OCI-LY7 (cell line): Measurements from ENCODE around the gene TTI1. TPM values are rescaled to one million over a fixed set of nuclear protein-coding genes. Genes with fewer than 3 reads are reported as not detected.

ENCODE experiments used
- BruUV-seq: library from RNA; stranded (reverse); fragments of 400-500 nt; replicated peaks from 2 replicates; lab custom pipeline; 2021; lab: Mats Ljungman, UMichigan
- CTCF ChIA-PET: fragments of 300-600 bp; sonication (Branson Sonifier 250); formaldehyde crosslinking; loops from one replicate; lab custom pipeline; 2022; ENCODE audit warnings: antibody characterized with exemption; ENCODE audit not compliant: unreplicated experiment; lab: Charles Lee
- POLR2A ChIA-PET: fragments of 300-600 bp; sonication (Branson Sonifier 250); formaldehyde crosslinking; loops from one replicate; lab custom pipeline; 2022; ENCODE audit warnings: antibody characterized with exemption; lab: Charles Lee
- DNase-seq: peaks from one replicate; pipeline ENCODE4 v3.0.0-alpha.2; 2015; ENCODE audit warnings: low spot score
- H2AFZ ChIP-seq: fragments of 200-600 bp; sonication (generic), shearing (Covaris generic); 2 replicates; pipeline ENCODE4 v1.6.1; 2014; ENCODE audit warnings: mild to moderate bottlenecking, antibody characterized with exemption, low read length, moderate library complexity
- H3K27ac ChIP-seq: fragments of 200-600 bp; sonication (generic); 2 replicates; pipeline ENCODE4 v1.5.1; 2014; ENCODE audit warnings: mixed run types, low read depth, mild to moderate bottlenecking, moderate library complexity, low read length, inconsistent platforms; ENCODE audit not compliant: poor library complexity, severe bottlenecking
- H3K36me3 ChIP-seq: fragments of 200-600 bp; sonication (generic); 2 replicates; pipeline ENCODE4 v1.6.1; 2014; ENCODE audit warnings: mild to moderate bottlenecking, antibody characterized with exemption, low read length, moderate library complexity, mixed read lengths; ENCODE audit not compliant: insufficient read depth
- H3K4me1 ChIP-seq: fragments of 200-600 bp; sonication (generic); 2 replicates; pipeline ENCODE4 v1.5.1; 2014; ENCODE audit warnings: mild to moderate bottlenecking, low read length; ENCODE audit not compliant: insufficient read depth, poor library complexity, severe bottlenecking
- H3K4me2 ChIP-seq: fragments of 200-600 bp; sonication (generic); 2 replicates; pipeline ENCODE4 v1.6.1; 2014; ENCODE audit warnings: mild to moderate bottlenecking, low read length
- H3K4me3 ChIP-seq: fragments of 200-600 bp; sonication (generic); 2 replicates; pipeline ENCODE4 v1.5.1; 2014; ENCODE audit warnings: mild to moderate bottlenecking, low read depth, low read length; ENCODE audit not compliant: poor library complexity, severe bottlenecking
- H3K79me2 ChIP-seq: fragments of 200-600 bp; sonication (generic); 2 replicates; pipeline ENCODE4 v1.6.1; 2016; ENCODE audit warnings: low read depth, mild to moderate bottlenecking, low read length, moderate library complexity, mixed read lengths; ENCODE audit not compliant: insufficient read depth
- H3K9me2 ChIP-seq: fragments of 200-600 bp; sonication (generic); 2 replicates; pipeline ENCODE4 v1.6.1; 2016; ENCODE audit warnings: mild to moderate bottlenecking, low read length, mixed read lengths; ENCODE audit not compliant: insufficient read depth
- H3K9me3 ChIP-seq: fragments of 200-600 bp; sonication (generic); 2 replicates; pipeline ENCODE4 v1.6.1; 2014; ENCODE audit warnings: mild to moderate bottlenecking, mixed run types, low read length, mixed read lengths
- H4K20me1 ChIP-seq: fragments of 200-600 bp; sonication (generic); 2 replicates; pipeline ENCODE4 v1.6.1; 2014; ENCODE audit warnings: mild to moderate bottlenecking, antibody characterized with exemption, low read length, moderate library complexity, mixed read lengths; ENCODE audit not compliant: insufficient read depth
- EZH2phosphoT487 ChIP-seq: fragments of 200-600 bp; sonication (generic); IDR thresholded peaks from 2 replicates; pipeline ENCODE4 v1.6.1; 2018; ENCODE audit warnings: low read depth, borderline replicate concordance, mild to moderate bottlenecking, mixed run types, antibody characterized with exemption, low read length, moderate library complexity, mixed read lengths
- intact Hi-C: fragments of 100-400 bp; cut with micrococcal nuclease; formaldehyde crosslinking; loops from one replicate; pipeline ENCODE4 v1.10.0; 2022; ENCODE audit not compliant: unreplicated experiment
- total RNA-seq, 2 experiments: library from RNA; depleted of rRNA in 1 of 2; stranded (reverse); fragments of >200 nt in 1 of 2; shearing (Covaris generic) in 1 of 2; gene quantifications; 2 replicates each; pipeline ENCODE4 v1.2.3, GENCODE V29; 2014 to 2022
- TF ChIP-seq, protein P1 (sequence below): fragments of 200-600 bp; sonication (generic); conservative IDR thresholded peaks from 2 replicates; pipeline ENCODE4 v1.5.1; 2014; ENCODE audit warnings: mild to moderate bottlenecking, antibody characterized with exemption, low read length, moderate library complexity, mixed read lengths

The TTI1 gene
- total RNA-seq, 2 experiments from 2014 or later, result 22.4 to 28.7 TPM

DNA sequence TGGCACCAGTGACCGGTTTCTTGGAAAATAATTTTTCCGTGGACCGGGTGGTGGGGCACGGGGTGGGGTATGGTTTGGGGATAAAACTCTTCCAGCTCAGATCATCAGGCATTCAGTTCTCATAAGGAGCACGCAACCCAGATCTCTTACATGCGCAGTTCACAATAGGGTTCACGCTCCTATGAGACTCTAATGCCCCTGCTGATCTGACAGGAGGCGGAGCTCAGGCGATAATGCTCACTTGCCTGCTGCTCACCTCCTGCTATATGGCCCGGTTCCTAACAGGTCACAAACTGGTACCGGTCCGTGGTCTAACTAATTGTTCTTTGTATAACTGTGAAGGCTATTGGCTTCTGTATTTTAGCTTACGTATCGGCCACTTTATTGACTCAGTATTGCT, 78.6 kb downstream of the TTI1 start:
- no peak overlapping the region for H2AFZ ChIP-seq
- H4K20me1 ChIP-seq, result no peaks in the 10 kb centered on the region
- H3K79me2 ChIP-seq, result no peaks in the 10 kb centered on the region
- CTCF ChIA-PET, result no interaction called here
- no peaks in the 10 kb centered on the region for H3K9me3 ChIP-seq
- DNase-seq, result no peak
- H3K27ac ChIP-seq, result no peak overlapping the region
- no peak overlapping the region for H3K4me3 ChIP-seq
- no peaks in the 10 kb centered on the region for H3K9me2 ChIP-seq
- intact Hi-C loops, result no loop called here
- H3K4me1 ChIP-seq, result no peaks in the 10 kb centered on the region
- no peaks in the 10 kb centered on the region for H3K36me3 ChIP-seq
- POLR2A ChIA-PET, result no interaction called here
- TF ChIP-seq, protein P1, sequence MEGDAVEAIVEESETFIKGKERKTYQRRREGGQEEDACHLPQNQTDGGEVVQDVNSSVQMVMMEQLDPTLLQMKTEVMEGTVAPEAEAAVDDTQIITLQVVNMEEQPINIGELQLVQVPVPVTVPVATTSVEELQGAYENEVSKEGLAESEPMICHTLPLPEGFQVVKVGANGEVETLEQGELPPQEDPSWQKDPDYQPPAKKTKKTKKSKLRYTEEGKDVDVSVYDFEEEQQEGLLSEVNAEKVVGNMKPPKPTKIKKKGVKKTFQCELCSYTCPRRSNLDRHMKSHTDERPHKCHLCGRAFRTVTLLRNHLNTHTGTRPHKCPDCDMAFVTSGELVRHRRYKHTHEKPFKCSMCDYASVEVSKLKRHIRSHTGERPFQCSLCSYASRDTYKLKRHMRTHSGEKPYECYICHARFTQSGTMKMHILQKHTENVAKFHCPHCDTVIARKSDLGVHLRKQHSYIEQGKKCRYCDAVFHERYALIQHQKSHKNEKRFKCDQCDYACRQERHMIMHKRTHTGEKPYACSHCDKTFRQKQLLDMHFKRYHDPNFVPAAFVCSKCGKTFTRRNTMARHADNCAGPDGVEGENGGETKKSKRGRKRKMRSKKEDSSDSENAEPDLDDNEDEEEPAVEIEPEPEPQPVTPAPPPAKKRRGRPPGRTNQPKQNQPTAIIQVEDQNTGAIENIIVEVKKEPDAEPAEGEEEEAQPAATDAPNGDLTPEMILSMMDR, result no peak
- TF ChIP-seq EZH2phosphoT487, result no peak
- BruUV-seq, result no TSS peak
- H3K4me2 ChIP-seq, result no peak overlapping the region

DNA sequence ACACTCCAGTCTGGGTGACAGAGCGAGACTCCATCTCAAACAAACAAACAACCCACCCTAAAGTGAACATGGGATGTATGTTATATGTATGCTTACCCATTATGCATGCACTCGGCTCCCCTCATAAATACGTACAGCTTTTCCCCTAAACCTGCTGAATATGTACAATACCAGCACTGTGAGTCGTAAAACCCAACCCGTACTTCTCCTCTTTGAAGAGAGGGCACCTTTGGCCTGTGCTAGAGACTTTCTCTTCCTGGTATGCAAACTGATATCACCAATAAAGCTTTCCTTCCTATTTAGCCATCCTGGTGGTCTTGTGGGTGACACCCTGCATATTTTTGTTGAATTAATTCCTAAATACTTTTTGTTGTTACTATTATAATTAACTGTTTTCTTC, 79.1 kb downstream of the TTI1 start:
- H4K20me1 ChIP-seq, result no peaks in the 10 kb centered on the region
- ChIA-PET POLR2A (no interaction called here), CTCF (no interaction called here)
- H3K4me1 ChIP-seq, result no peaks in the 10 kb centered on the region
- no peak for TF ChIP-seq EZH2phosphoT487
- TF ChIP-seq, protein P1, result no peak
- H3K4me2 ChIP-seq, result no peak overlapping the region
- no peak overlapping the region for H2AFZ ChIP-seq
- no peaks in the 10 kb centered on the region for H3K36me3 ChIP-seq
- H3K27ac ChIP-seq, result no peak overlapping the region
- no peaks in the 10 kb centered on the region for H3K79me2 ChIP-seq
- no peak for DNase-seq
- BruUV-seq, result no TSS peak
- intact Hi-C loops, result no loop called here
- H3K4me3 ChIP-seq, result no peak overlapping the region
- H3K9me3 ChIP-seq, result no peaks in the 10 kb centered on the region
- H3K9me2 ChIP-seq, result no peaks in the 10 kb centered on the region

DNA sequence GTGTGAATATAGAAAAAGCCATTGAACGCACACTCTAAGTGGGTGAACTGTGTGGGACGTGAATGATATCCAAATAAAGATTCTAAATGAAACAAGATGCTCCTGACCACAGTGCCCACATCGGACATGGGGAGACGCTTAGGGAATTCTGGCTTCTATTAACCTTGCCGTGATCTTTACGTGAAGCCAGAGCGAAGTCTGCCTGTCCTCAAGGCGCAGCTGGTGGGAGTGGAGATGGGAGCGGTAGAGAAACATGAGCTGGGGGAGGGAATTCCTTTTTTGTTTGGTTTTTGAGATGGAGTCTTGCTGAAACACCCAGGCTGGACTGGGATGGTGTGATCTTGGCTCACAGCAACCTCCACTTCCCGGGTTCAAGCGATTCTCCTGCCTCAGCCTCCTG, 84.3 kb downstream of the TTI1 start:
- no TSS peak for BruUV-seq
- Histone ChIP-seq H3K9me2 (no peaks in the 10 kb centered on the region), H3K27ac (no peak overlapping the region), H3K9me3 (no peaks in the 10 kb centered on the region), H3K4me2 (no peak overlapping the region), H3K36me3 (no peaks in the 10 kb centered on the region), H3K4me1 (no peaks in the 10 kb centered on the region), H3K79me2 (no peaks in the 10 kb centered on the region), H4K20me1 (no peaks in the 10 kb centered on the region), H3K4me3 (no peak overlapping the region), H2AFZ (no peak overlapping the region)
- TF ChIP-seq, protein P1, result no peak
- no peak for TF ChIP-seq EZH2phosphoT487
- CTCF ChIA-PET, result no interaction called here
- POLR2A ChIA-PET, result no interaction called here
- intact Hi-C loops, result no loop called here
- DNase-seq, result no peak
